DMS79 treated with DMSO at 0.1 percent for 48 hours (cell line): Measurements from ENCODE around the gene CDK18.

Source experiments
- DNase-seq: peaks from one replicate; lab custom pipeline; 2025; lab: John Stamatoyannopoulos, UW

Gene CDK18

GRCh38 chr1:205523891-205524793, 19.7 kb downstream of the CDK18 start:
- DNase-seq = peak; percentile 69

GRCh38 chr1:205524794-205525101, 20.3 kb downstream of the CDK18 start:
- DNase-seq = no peak

GRCh38 chr1:205525495-205526285, 21.2 kb downstream of the CDK18 start:
- no peak for DNase-seq

- no peak for DNase-seq
Measured at GRCh38 chr1:205526431-205526830, 22.0 kb downstream of the CDK18 start.

- DNase-seq = no peak
Measured at GRCh38 chr1:205527931-205528330, 23.5 kb downstream of the CDK18 start.

GRCh38 chr1:205528446-205528886, 24.0 kb downstream of the CDK18 start:
- DNase-seq = no peak

- DNase-seq = peak; percentile 73
Measured at GRCh38 chr1:205528887-205529825, 24.7 kb downstream of the CDK18 start.

GRCh38 chr1:205530116-205530515, 25.6 kb downstream of the CDK18 start:
- DNase-seq = no peak

GRCh38 chr1:205531191-205532025, 26.9 kb downstream of the CDK18 start:
- no peak for DNase-seq

GRCh38 chr1:205532026-205532898, 27.8 kb downstream of the CDK18 start:
- no peak for DNase-seq

- no peak for DNase-seq
Measured at GRCh38 chr1:205532996-205533735, 28.7 kb downstream of the CDK18 start.

GRCh38 chr1:205533748-205534443, 29.4 kb downstream of the CDK18 start:
- DNase-seq = peak; percentile 18

GRCh38 chr1:205534444-205534985, 30.0 kb downstream of the CDK18 start:
- no peak for DNase-seq

GRCh38 chr1:205535096-205535495, 30.6 kb downstream of the CDK18 start:
- no peak for DNase-seq

GRCh38 chr1:205535866-205536758, 31.6 kb downstream of the CDK18 start:
- no peak for DNase-seq

- DNase-seq = no peak
Measured at GRCh38 chr1:205536759-205537361, 32.4 kb downstream of the CDK18 start.
